ENCODE measurements around the gene DISC1. TPM values are rescaled to one million over a fixed set of nuclear protein-coding genes. Genes with fewer than 3 reads are reported as not detected.

Gene DISC1
- total and polyA plus RNA-seq, 2 donors (not counting 1 experiment from before 2014, with no cell fraction given) = 2.7 to 4.3 TPM

DNA sequence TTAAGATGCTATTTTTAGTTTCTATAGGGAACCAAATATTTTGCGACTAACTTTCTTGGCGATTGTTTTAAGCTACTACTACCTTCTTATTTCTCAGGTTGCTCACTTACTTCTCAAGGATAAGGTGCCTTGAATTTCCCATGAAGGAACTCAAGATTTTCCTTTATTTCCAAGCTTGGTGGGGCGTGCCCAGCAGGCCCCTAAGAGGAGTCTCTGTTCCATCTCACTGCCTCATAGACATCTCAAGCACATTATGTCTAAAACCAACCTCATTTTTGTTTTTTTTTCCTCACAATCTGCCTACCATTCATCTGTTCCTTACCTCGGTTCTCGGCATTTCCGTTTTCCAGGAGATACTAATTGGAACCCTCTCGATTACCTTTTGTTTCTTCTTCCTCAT, 421.9 kb downstream of the DISC1 start:
- DNase-seq (no peak), ATAC-seq (ENCODE audit: low read depth) (no peak)
- no peaks in the 10 kb centered on the region for H3K9me3 ChIP-seq (ENCODE audit: control extremely low read depth in 1 of 3, control insufficient read depth in 2 of 3, insufficient read depth in 1 of 3, low read length in 2 of 3)
- H3K27me3 ChIP-seq (replicated peaks in 1 of 4; ENCODE audit: control extremely low read depth in 1 of 4, control insufficient read depth in 3 of 4, insufficient read depth in 4 of 4, low read length in 3 of 4) = no peaks in the 10 kb centered on the region
- no peak overlapping the region for H3K9ac ChIP-seq (ENCODE audit: low read length)
- H3K27ac Mint-ChIP-seq = no peak overlapping the region
- no peak for TF ChIP-seq EZH2 (IDR thresholded peaks at IDR 0.05; ENCODE audit: borderline replicate concordance, insufficient read depth, low read depth, low read length, poor library complexity, severe bottlenecking)
- TF ChIP-seq CTCF (IDR thresholded peaks at IDR 0.05) = no peak
- no peak overlapping the region for H3K4me2 ChIP-seq (replicated peaks; ENCODE audit: low read depth, low read length, poor library complexity, severe bottlenecking)
- no peak overlapping the region for H2AFZ ChIP-seq (ENCODE audit: insufficient read depth, low read depth, low read length, poor library complexity, severe bottlenecking)
- intact Hi-C loops (cut with micrococcal nuclease) = no loop called here
- no peaks in the 10 kb centered on the region for H4K20me1 ChIP-seq (ENCODE audit: control insufficient read depth, insufficient read depth, low read length, poor library complexity, severe bottlenecking)
- H3K4me3 ChIP-seq (ENCODE audit: control extremely low read depth in 1 of 5, extremely low read depth in 1 of 5, insufficient read depth in 1 of 5, low read depth in 2 of 5, low read length in 4 of 5) = no peak overlapping the region
- H3K36me3 ChIP-seq (replicated peaks in 1 of 2; ENCODE audit: control extremely low read depth in 1 of 2, control insufficient read depth in 1 of 2, extremely low read depth in 1 of 2, insufficient read depth in 2 of 2, low read length in 1 of 2) = no peaks in the 10 kb centered on the region
- no peak overlapping the region for H3K4me3 Mint-ChIP-seq
- no peaks in the 10 kb centered on the region for H3K79me2 ChIP-seq (ENCODE audit: control insufficient read depth, insufficient read depth, low read length)
- H3K4me1 ChIP-seq (ENCODE audit: control insufficient read depth in 2 of 2, insufficient read depth in 2 of 2, low read length in 2 of 2) = no peaks in the 10 kb centered on the region
- ChIA-PET POLR2A (no interaction called here), CTCF (no interaction called here)
- peaks cover 5% of the 10 kb centered on the region for H3K9me3 Mint-ChIP-seq (ENCODE audit: insufficient read depth)
- 98% methylated on average over 4 of the region's 7 CpGs for WGBS (ENCODE audit: insufficient coverage)
- H3K27me3 Mint-ChIP-seq = peaks cover 3% of the 10 kb centered on the region
- no peak overlapping the region for H3K27ac ChIP-seq (ENCODE audit: low read length in 2 of 2)
- no peaks in the 10 kb centered on the region for H3K4me1 Mint-ChIP-seq

- H3K4me3 ChIP-seq (ENCODE audit: control extremely low read depth in 1 of 5, extremely low read depth in 1 of 5, insufficient read depth in 1 of 5, low read depth in 2 of 5, low read length in 4 of 5) = no peak overlapping the region
- no peaks in the 10 kb centered on the region for H4K20me1 ChIP-seq (ENCODE audit: control insufficient read depth, insufficient read depth, low read length, poor library complexity, severe bottlenecking)
- Mint-ChIP-seq H3K9me3 (ENCODE audit: insufficient read depth) (peaks cover 5% of the 10 kb centered on the region), H3K4me3 (no peak overlapping the region), H3K27me3 (peaks cover 3% of the 10 kb centered on the region), H3K4me1 (no peaks in the 10 kb centered on the region), H3K27ac (no peak overlapping the region)
- H3K27ac ChIP-seq (ENCODE audit: low read length in 2 of 2) = no peak overlapping the region
- H2AFZ ChIP-seq (ENCODE audit: insufficient read depth, low read depth, low read length, poor library complexity, severe bottlenecking) = no peak overlapping the region
- no peaks in the 10 kb centered on the region for H3K27me3 ChIP-seq (replicated peaks in 1 of 4; ENCODE audit: control extremely low read depth in 1 of 4, control insufficient read depth in 3 of 4, insufficient read depth in 4 of 4, low read length in 3 of 4)
- H3K9me3 ChIP-seq (ENCODE audit: control extremely low read depth in 1 of 3, control insufficient read depth in 2 of 3, insufficient read depth in 1 of 3, low read length in 2 of 3) = no peaks in the 10 kb centered on the region
- no peak overlapping the region for H3K4me2 ChIP-seq (replicated peaks; ENCODE audit: low read depth, low read length, poor library complexity, severe bottlenecking)
- H3K9ac ChIP-seq (ENCODE audit: low read length) = no peak overlapping the region
- no peak for DNase-seq
- 96% methylated on average over 3 of the region's 4 CpGs for WGBS (ENCODE audit: insufficient coverage)
- TF ChIP-seq CTCF (IDR thresholded peaks at IDR 0.05) = no peak
- TF ChIP-seq EZH2 (IDR thresholded peaks at IDR 0.05; ENCODE audit: borderline replicate concordance, insufficient read depth, low read depth, low read length, poor library complexity, severe bottlenecking) = no peak
- POLR2A ChIA-PET = no interaction called here
- no peaks in the 10 kb centered on the region for H3K79me2 ChIP-seq (ENCODE audit: control insufficient read depth, insufficient read depth, low read length)
- CTCF ChIA-PET = no interaction called here
- no peaks in the 10 kb centered on the region for H3K4me1 ChIP-seq (ENCODE audit: control insufficient read depth in 2 of 2, insufficient read depth in 2 of 2, low read length in 2 of 2)
- no peak for ATAC-seq (ENCODE audit: low read depth)
- intact Hi-C loops (cut with micrococcal nuclease) = no loop called here
- H3K36me3 ChIP-seq (replicated peaks in 1 of 2; ENCODE audit: control extremely low read depth in 1 of 2, control insufficient read depth in 1 of 2, extremely low read depth in 1 of 2, insufficient read depth in 2 of 2, low read length in 1 of 2) = no peaks in the 10 kb centered on the region
These were observed 422.7 kb downstream of the DISC1 start for GRCh38 chr1:232049335-232049734.
